Kidney (tissue), 14 donors: ENCODE results near the gene LUZP2. TPM values are rescaled to one million over a fixed set of nuclear protein-coding genes. Genes with fewer than 3 reads are reported as not detected.
A peak's percentile ranks its signal among the peaks of the same experiment; 100 is the strongest.

Experiments used
- DNase-seq, 5 donors: peaks; one replicate each; pipeline ENCODE4 v3.0.0-alpha.2; 2013 to 2020
- FAIRE-seq: peaks from 2 replicates; lab custom pipeline; 2012; peaks lifted over from hg19 to GRCh38; lab: Jason Lieb, UNC
- H3K27ac ChIP-seq, 2 donors: one replicate each; pipeline ENCODE4 v1.7.0; 2013; ENCODE audit warnings: low read depth in 2 of 2, low read length in 2 of 2, inconsistent platforms in 1 of 2
- H3K27me3 ChIP-seq: one replicate; pipeline ENCODE4 v1.7.1; 2013; ENCODE audit warnings: low read length, inconsistent platforms; ENCODE audit not compliant: control insufficient read depth, insufficient read depth
- H3K36me3 ChIP-seq, 3 donors: one replicate each; pipeline versions ENCODE4 v1.7.0 to v1.7.1; 2013; ENCODE audit warnings: low read length in 3 of 3, control low read depth in 1 of 3, inconsistent platforms in 1 of 3; ENCODE audit not compliant: insufficient read depth in 3 of 3, control insufficient read depth in 2 of 3
- H3K4me1 ChIP-seq, 3 donors: one replicate each; pipeline versions ENCODE4 v1.7.0 to v1.7.1; 2013; ENCODE audit warnings: low read length in 3 of 3, inconsistent platforms in 1 of 3, low read depth in 1 of 3; ENCODE audit not compliant: control insufficient read depth in 2 of 3, insufficient read depth in 2 of 3
- H3K4me3 ChIP-seq, 3 donors: one replicate each; pipeline versions ENCODE4 v1.7.0 to v1.8.1; 2013; ENCODE audit warnings: low read length in 3 of 3, control low read depth in 1 of 3, inconsistent platforms in 1 of 3
- H3K9ac ChIP-seq, 3 donors: one replicate each; pipeline versions ENCODE4 v1.7.0 to v1.7.1; 2013; ENCODE audit warnings: low read length in 3 of 3, control low read depth in 1 of 3, inconsistent platforms in 1 of 3
- H3K9me3 ChIP-seq, 3 donors: one replicate each; pipeline versions ENCODE4 v1.7.0 to v1.7.1; 2013; ENCODE audit warnings: low read length in 3 of 3, control low read depth in 1 of 3, inconsistent platforms in 1 of 3; ENCODE audit not compliant: control insufficient read depth in 2 of 3, insufficient read depth in 1 of 3
- CTCF ChIP-seq: IDR thresholded peaks from 3 replicates; pipeline ENCODE4 v1.5.1; 2012; ENCODE audit warnings: mild to moderate bottlenecking, moderate library complexity, borderline replicate concordance; ENCODE audit not compliant: insufficient read depth; ENCODE audit errors: extremely low read depth
- intact Hi-C: fragments of 100-400 bp; cut with DNase I; formaldehyde crosslinking; loops from one replicate; pipeline ENCODE4 v1.11.1; 2022
- polyA plus RNA-seq: library from polyadenylated mRNA; stranded (reverse); fragments of 350-450 nt; fragmentation: Illumina TruSeq; extraction: RNeasy Lipid Tissue Mini Kit (QIAGEN cat#74804); gene quantifications from one replicate; pipeline ENCODE4 v1.2.3, GENCODE V29; 2014; ENCODE audit warnings: low read depth, low replicate concordance; ENCODE audit not compliant: insufficient read depth
- total RNA-seq: library from RNA; stranded (reverse); fragmentation: NEBNext Ultra II Directional; extraction: Animal tissue kit (Norgen Biotek cat#: 25700); gene quantifications from one replicate; pipeline ENCODE4 v1.2.1, GENCODE V29; 2021
- donor health status: control.
- donor health status: control.
- donor health status: control.
- donor health status: control.
- donor health status: control.
- donor health status: DM: yes; HTN: yes; CAD: no.
- donor health status: Normal renal cell carcinoma (clear cell type).

The LUZP2 gene
- total and polyA plus RNA-seq, 2 donors from 2014 or later = 0.19 TPM; not detected in 1

- no peaks in the 10 kb centered on the region for H3K9me3 ChIP-seq
- H3K27ac ChIP-seq = no peak overlapping the region
- H3K27me3 ChIP-seq = no peaks in the 10 kb centered on the region
- DNase-seq (peak in 1 of 5 donors; percentile 2), FAIRE-seq (no peak)
- H3K4me1 ChIP-seq = no peaks in the 10 kb centered on the region
- H3K4me3 ChIP-seq = no peak overlapping the region
- no peak overlapping the region for H3K9ac ChIP-seq
- TF ChIP-seq CTCF = no peak
- intact Hi-C loops = loop anchor here (10.0 kb wide), 1 partner anchor 61 kb away; no protein-coding TSS in a partner anchor
- H3K36me3 ChIP-seq = no peaks in the 10 kb centered on the region
Measured at GRCh38 chr11:24833573-24833972, 336.7 kb downstream of the LUZP2 start.

GRCh38 chr11:24837112-24837511, 340.3 kb downstream of the LUZP2 start:
- intact Hi-C loops = loop anchor here (10.0 kb wide), 1 partner anchor 58 kb away; no protein-coding TSS in a partner anchor
- Histone ChIP-seq H3K27me3 (no peaks in the 10 kb centered on the region), H3K27ac (no peak overlapping the region), H3K4me3 (no peak overlapping the region), H3K4me1 (no peaks in the 10 kb centered on the region), H3K9me3 (no peaks in the 10 kb centered on the region), H3K9ac (no peak overlapping the region), H3K36me3 (no peaks in the 10 kb centered on the region)
- DNase-seq (no peak), FAIRE-seq (no peak)
- TF ChIP-seq CTCF = no peak

GRCh38 chr11:24842308-24842707, 345.5 kb downstream of the LUZP2 start:
- Histone ChIP-seq H3K9ac (no peak overlapping the region), H3K27me3 (no peaks in the 10 kb centered on the region), H3K27ac (no peak overlapping the region), H3K9me3 (no peaks in the 10 kb centered on the region), H3K36me3 (no peaks in the 10 kb centered on the region), H3K4me3 (no peak overlapping the region), H3K4me1 (no peaks in the 10 kb centered on the region)
- FAIRE-seq (no peak), DNase-seq (no peak)
- no peak for TF ChIP-seq CTCF
- intact Hi-C loops = no loop called here

- FAIRE-seq = no peak
- H3K36me3 ChIP-seq = no peaks in the 10 kb centered on the region
- intact Hi-C loops = no loop called here
- no peak overlapping the region for H3K4me3 ChIP-seq
- no peak for TF ChIP-seq CTCF
- no peak overlapping the region for H3K9ac ChIP-seq
- H3K4me1 ChIP-seq = no peaks in the 10 kb centered on the region
- H3K27me3 ChIP-seq = no peaks in the 10 kb centered on the region
- no peak for DNase-seq
- H3K9me3 ChIP-seq = no peaks in the 10 kb centered on the region
- H3K27ac ChIP-seq = no peak overlapping the region
Measured at GRCh38 chr11:24844406-24844805, 347.6 kb downstream of the LUZP2 start.
